Measurements from ENCODE around the gene KIAA0586. TPM values are rescaled to one million over a fixed set of nuclear protein-coding genes. Genes with fewer than 3 reads are reported as not detected.

KIAA0586 gene
- total and polyA plus RNA-seq, 9 of the 15 experiments (the other 6 are each of a cell fraction or from before 2014, with no cell fraction given): 11.2 to 30.9 (median 22.6) TPM

DNA sequence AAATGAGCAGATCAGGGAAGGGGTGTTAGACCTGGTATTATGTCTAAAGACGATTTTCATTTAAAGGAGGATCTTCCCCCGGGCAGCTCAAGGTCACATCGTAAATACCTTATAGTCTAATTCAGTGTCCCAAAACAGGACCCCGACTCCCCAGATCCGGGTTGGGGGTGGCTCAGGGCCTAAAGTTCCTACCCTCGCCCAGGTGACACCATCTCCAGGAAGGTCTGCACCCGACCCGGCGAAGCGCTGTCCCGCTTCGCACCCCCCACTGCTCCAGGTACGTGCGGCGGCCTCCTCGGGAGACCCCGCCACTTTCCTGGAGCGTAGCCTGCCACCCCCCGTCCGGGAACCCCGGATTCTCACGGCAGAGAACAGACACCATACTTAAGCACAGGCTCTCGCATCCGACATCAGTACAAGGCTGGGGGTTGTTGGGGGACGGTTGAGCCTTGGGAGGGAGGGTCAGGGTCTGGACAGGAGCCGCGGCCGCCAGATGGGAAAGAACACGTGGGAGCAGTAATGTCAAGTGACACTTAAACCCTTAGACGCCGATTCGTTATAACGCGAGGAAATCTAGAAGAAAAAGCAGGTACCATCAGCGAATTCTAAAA, 744 bp upstream of the KIAA0586 start (continued):
- TF ChIP-seq MXI1 (IDR thresholded peaks at IDR 0.05; ENCODE audit: low read depth, low read length): peak; percentile 88
- peak; percentile 38 for TF ChIP-seq ESRRA (IDR thresholded peaks at IDR 0.05; ENCODE audit: borderline replicate concordance, low read depth)
- peak; percentile 4 for TF ChIP-seq MEIS2 (IDR thresholded peaks at IDR 0.05; ENCODE audit: partially characterized antibody)
- peak; percentile 97 for TF ChIP-seq NKRF (IDR thresholded peaks at IDR 0.05; ENCODE audit: borderline replicate concordance)
- TF ChIP-seq ZNF57 (CRISPR knock-in tag; IDR thresholded peaks at IDR 0.05): no peak
- no peak for TF ChIP-seq SMC3 (conservative IDR thresholded peaks at IDR 0.05; ENCODE audit: insufficient read depth, low read depth, low read length)
- TF ChIP-seq MAX (CRISPR knock-in tag; IDR thresholded peaks at IDR 0.05): peak; percentile 59

DNA sequence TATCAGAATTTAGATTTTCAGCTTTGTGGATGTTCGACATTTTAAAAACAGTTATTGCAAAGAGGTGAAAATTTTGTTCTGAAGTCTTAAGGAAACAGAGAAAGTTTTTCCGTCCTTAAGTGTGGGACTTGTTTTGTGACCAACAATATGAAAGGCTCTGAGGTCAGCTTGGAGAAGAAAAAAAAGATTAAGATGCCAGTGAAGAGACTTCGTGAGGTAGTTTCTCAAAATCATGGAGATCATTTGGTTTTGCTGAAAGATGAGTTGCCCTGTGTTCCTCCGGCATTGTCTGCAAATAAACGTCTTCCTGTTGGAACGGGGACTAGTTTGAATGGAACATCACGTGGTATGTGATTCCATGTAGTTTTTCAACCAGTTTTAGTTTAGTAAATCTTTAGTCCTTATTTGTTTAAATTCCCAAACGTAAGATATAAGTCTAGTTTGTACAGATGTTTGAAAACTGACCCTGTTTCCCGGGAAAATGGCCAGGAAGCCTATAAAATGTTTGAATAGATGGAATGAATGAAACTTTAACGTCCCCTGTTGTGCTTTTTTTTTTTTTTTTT, 682 bp downstream of the KIAA0586 start:
- H3K9ac ChIP-seq (ENCODE audit: insufficient read depth in 1 of 2, low read depth in 2 of 2, low read length in 2 of 2): peak overlapping the region; percentile 43 to 99; a peak in 3 of 4 replicates
- peak; percentile 78 for FAIRE-seq
- TF ChIP-seq USF2 (CRISPR knock-in tag; IDR thresholded peaks at IDR 0.05) (peak; percentile 73), MYC (IDR thresholded peaks at IDR 0.05; ENCODE audit: low read depth, low read length) (no peak), MYC (CRISPR knock-in tag; IDR thresholded peaks at IDR 0.05; ENCODE audit: borderline replicate concordance, low read depth) (no peak), SMARCB1 (IDR thresholded peaks at IDR 0.05; ENCODE audit: insufficient read length, low read depth) (no peak), POLR2A (conservative IDR thresholded peaks at IDR 0.05) (0 out of 2 replicates have a peak, but pooled peaks have one; percentile 5), CBFA2T2 (conservative IDR thresholded peaks at IDR 0.05) (peak; percentile 44; the same call in 1 of the 2 replicates), MITF (IDR thresholded peaks at IDR 0.05) (no peak), RAD51 (IDR thresholded peaks at IDR 0.05; ENCODE audit: borderline replicate concordance, low read depth) (peak; percentile 87)
- TF ChIP-seq, protein P1, sequence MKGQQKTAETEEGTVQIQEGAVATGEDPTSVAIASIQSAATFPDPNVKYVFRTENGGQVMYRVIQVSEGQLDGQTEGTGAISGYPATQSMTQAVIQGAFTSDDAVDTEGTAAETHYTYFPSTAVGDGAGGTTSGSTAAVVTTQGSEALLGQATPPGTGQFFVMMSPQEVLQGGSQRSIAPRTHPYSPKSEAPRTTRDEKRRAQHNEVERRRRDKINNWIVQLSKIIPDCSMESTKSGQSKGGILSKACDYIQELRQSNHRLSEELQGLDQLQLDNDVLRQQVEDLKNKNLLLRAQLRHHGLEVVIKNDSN (CRISPR knock-in tag; IDR thresholded peaks at IDR 0.05): peak; percentile 61

More for the DNA sequence above, 682 bp downstream of the KIAA0586 start:
- H3K9me3 ChIP-seq (replicated peaks; ENCODE audit: control insufficient read depth, insufficient read depth, low read depth, low read length): no peaks in the 10 kb centered on the region
- peak overlapping the region; percentile 100 for H3K27ac ChIP-seq (ENCODE audit: extremely low read depth, low read depth, low read length)
- WGBS (ENCODE audit: insufficient coverage, low coverage, missing lambda C conversion rate): 0% methylated on average over 9 of the region's 10 CpGs
- peaks cover 45% of the 10 kb centered on the region for H3K36me3 ChIP-seq (ENCODE audit: control insufficient read depth, insufficient read depth, low read length)
- ATAC-seq: peak; percentile 69
- CTCF ChIA-PET (ENCODE audit: low intra/inter-chr PET ratio): no interaction called here
- DNase-seq (ENCODE audit: extremely low read depth in 1 of 4, low spot score in 3 of 4): peak; percentile 24 to 64 (median 27)
- H3K4me3 ChIP-seq: peak overlapping the region; percentile 70
- H2AFZ ChIP-seq (ENCODE audit: low read depth, low read length): peak overlapping the region; percentile 99
- peaks cover 72% of the 10 kb centered on the region for H3K79me2 ChIP-seq (ENCODE audit: control insufficient read depth, insufficient read depth, low read length)
- in situ Hi-C loops (cut with MboI): no loop called here
- intact Hi-C loops (cut with micrococcal nuclease): no loop called here
- peaks cover 3 to 7% of the 10 kb centered on the region in 2 experiments; a peak in 4 of 5 replicates for H3K4me1 ChIP-seq (replicated peaks in 1 of 2; ENCODE audit: control insufficient read depth in 2 of 2, insufficient read depth in 2 of 2, low read length in 2 of 2)
- TSS peak; percentile 77 for BruUV-seq (replicated peaks)
- no peaks in the 10 kb centered on the region for H3K27me3 ChIP-seq (ENCODE audit: control insufficient read depth in 2 of 2, insufficient read depth in 2 of 2, low read length in 2 of 2)
- H3K9me1 ChIP-seq (ENCODE audit: control insufficient read depth, insufficient read depth, low read length): no peaks in the 10 kb centered on the region
- H4K20me1 ChIP-seq (replicated peaks; ENCODE audit: control insufficient read depth, insufficient read depth, low read length): no peaks in the 10 kb centered on the region
- POLR2A ChIA-PET: interaction anchor here (1.5 kb wide), 1 partner anchor 16 kb away, joined by 6 read pairs; no protein-coding TSS in a partner anchor
- H3K4me2 ChIP-seq (ENCODE audit: insufficient read depth, low read length): peak overlapping the region; percentile 91
